Testis (tissue), 2 donors: Measurements from ENCODE around the gene RPTOR.

ENCODE experiments used
- POLR2A ChIP-seq: fragments of 450-650 bp; IDR thresholded peaks from one replicate; pipeline ENCODE4 v1.6.1; 2017; ENCODE audit warnings: antibody characterized with exemption, mild to moderate bottlenecking, moderate library complexity
- TF ChIP-seq, protein P1 (sequence below), 3 experiments: fragments of 450-650 bp in 2 of 3; fragments of 200-600 bp in 1 of 3; sonication (generic) in 1 of 3; IDR thresholded peaks; one replicate each; pipeline ENCODE4 v1.5.1; 2016 to 2019; ENCODE audit warnings: antibody characterized with exemption in 3 of 3, mild to moderate bottlenecking in 2 of 3, moderate library complexity in 1 of 3

GRCh38 chr17:80811181-80812105 lies 266.8 kb downstream of the RPTOR start:
- no peak for TF ChIP-seq POLR2A
- TF ChIP-seq, protein P1, sequence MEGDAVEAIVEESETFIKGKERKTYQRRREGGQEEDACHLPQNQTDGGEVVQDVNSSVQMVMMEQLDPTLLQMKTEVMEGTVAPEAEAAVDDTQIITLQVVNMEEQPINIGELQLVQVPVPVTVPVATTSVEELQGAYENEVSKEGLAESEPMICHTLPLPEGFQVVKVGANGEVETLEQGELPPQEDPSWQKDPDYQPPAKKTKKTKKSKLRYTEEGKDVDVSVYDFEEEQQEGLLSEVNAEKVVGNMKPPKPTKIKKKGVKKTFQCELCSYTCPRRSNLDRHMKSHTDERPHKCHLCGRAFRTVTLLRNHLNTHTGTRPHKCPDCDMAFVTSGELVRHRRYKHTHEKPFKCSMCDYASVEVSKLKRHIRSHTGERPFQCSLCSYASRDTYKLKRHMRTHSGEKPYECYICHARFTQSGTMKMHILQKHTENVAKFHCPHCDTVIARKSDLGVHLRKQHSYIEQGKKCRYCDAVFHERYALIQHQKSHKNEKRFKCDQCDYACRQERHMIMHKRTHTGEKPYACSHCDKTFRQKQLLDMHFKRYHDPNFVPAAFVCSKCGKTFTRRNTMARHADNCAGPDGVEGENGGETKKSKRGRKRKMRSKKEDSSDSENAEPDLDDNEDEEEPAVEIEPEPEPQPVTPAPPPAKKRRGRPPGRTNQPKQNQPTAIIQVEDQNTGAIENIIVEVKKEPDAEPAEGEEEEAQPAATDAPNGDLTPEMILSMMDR (IDR thresholded peaks at IDR 0.05) = no peak
